HG03175 (cell line): Measurements from ENCODE around the gene CD37.

Source experiments
- ATAC-seq: cut with Tn5 transposase; IDR thresholded peaks from one replicate; pipeline ENCODE4 v1.9.1; 2021; ENCODE audit warnings: mild to moderate bottlenecking, moderate library complexity; ENCODE audit not compliant: unreplicated experiment

CD37 gene

DNA sequence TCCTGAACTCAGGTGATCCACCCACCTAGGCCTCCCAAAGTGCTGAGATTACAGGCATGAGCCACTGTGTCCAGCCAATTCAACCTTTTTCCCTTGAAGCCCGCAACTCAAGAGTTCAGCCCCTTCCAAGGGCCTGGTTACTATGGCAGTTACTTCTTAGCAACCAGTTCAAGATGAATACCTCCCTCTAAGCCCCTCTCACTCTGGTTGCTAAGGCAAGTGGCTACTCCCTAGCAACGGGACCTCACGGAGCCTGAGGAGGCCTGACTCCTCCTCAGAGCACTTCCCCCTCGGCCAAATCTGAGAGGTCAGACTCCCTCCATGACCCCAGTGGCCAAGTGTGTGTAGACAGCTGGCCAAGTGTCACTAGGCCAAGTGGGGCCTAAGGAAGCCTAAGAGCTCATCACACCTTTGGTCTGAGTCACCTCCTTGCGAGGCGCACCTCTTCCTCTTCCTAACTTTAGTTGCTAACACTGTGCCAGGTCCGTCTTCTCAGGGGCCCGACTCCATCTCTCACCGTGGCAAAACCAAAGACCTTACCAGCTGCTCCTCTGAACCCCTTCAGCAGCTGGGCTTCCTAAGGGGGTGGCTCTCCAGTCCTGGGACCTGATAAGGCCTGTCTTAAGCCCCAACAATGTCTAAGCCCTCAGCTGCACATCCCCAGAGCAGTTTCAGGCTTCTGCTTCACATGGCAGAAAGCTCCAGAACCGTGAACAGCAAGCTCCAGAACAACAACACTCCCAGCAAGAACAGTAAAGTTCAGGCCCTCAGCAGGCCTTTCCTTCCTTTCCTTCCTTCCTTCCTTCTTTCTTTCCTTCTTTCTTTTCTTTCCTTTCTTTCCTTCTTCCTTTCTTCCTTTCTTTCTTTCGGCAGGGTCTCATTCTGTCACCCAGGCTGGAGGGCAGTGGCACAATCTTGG is 9.6 kb downstream of the CD37 start:
- ATAC-seq = no peak

DNA sequence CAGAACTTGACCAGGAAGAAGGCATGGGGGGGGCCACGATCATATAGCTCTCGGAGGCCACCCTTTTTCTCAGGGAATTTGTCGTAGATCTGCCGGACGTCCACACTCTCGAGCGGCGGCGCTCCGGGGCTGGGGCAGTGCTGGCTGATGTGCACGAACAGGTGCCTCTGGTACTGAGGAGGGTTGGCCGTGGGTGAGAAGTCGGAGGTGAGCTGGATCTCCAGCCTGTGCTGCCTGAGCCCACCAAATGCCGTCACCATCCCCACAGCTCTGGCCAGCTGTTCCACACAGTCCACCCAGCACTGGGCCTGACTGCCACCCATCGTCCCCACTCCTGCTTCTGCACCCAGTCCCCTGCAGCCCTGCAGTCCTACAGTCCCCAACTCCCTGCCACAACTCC is 12.0 kb downstream of the CD37 start:
- no peak for ATAC-seq

DNA sequence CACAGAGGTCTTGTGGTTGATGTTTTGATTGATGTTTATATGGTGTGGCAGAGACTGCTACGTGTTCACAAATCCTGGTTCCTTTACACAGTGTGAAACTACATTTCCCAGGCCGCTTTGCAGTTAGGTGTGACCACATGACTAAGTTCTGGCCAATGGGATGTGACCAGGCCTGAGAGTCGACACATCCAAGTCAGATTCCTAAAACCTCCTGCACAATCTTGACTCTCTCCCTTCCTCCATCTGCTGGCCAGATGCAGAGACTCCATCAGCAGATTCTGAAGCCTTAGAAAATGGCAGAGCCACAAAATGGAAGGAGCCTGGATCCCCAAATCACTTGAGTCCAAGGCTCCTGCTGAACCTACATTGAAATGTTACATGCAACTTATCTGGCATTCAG is 12.6 kb downstream of the CD37 start:
- no peak for ATAC-seq

DNA sequence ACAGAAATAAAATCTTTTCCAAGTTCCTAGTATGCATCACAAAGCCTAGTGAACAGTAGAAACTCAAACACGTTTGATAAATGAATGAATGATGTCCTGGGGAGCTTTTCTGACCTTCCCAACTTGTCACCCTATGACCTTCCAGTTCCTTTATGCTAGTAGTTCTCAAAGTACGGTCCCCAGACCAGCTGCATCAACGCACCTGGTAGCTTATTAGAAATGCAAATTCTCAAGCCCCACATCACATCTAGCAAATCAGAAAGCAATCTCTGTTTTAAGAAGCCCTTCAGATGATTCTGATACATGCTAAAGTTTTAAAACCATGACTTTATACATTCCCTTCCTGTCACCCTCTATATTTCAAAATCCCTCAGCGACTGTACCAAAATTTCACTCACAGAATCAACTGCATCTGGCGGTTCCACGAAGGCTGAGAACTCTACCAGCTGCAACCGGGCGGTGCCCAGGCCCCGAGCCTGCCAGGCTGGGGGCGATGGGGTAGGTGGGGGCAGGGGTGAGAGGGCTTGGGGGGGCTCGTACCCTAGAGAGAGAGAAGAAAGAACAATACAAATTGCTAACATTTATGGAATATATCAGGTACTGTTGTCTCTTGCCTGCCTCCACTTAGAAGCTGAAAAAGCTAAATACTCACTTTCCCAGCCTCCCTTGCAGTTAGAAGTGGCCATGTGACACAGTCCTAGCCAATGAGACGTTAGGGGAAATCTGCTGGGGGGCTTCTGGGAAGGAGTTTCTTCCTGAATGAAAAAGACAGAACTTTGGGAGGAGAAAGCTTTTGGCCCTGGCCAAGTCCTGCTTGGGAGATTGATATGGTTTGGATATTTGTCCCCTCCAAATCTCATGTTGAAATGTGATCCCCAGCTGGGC is 13.3 kb downstream of the CD37 start:
- ATAC-seq = no peak

DNA sequence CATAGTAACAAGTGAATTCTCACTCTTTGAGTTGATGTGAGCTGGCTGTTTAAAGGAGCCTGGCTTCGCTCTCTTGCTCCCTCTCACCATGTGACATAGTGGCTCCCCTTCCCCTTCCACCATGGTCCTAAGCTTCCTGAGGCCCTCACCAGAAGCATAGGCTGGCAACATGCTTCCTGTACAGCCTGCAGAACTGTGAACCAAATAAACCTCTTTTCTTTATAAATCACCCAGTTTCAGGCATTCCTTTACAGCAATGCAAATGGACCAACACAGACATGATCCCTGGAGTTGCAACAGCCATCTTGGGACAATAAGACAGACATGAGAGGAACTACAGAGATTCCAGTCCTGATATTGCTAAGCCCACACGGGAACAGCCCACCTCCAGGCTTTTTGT is 14.4 kb downstream of the CD37 start:
- ATAC-seq = no peak

DNA sequence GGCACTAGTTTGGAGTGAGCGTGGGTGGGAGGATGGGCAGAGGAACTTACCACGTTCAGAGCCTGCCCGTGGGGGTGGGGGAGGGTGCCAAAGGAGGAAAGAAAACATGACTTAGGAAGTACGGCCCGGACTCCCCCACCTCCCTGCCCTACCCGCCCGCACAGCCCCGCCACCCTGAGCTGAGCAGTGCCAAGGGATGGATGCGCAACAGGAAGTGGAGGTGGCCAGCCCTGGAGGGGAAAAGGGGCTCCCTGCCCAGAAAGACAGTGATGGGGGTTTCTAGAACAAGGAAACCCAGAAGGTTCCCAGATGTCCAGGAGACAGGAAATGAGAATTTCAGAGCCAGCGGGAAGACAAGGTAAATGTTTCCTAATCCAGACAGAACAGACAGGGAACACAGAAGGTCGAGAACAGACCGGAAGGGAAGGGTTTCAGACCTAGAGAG is 20.7 kb downstream of the CD37 start:
- no peak for ATAC-seq

DNA sequence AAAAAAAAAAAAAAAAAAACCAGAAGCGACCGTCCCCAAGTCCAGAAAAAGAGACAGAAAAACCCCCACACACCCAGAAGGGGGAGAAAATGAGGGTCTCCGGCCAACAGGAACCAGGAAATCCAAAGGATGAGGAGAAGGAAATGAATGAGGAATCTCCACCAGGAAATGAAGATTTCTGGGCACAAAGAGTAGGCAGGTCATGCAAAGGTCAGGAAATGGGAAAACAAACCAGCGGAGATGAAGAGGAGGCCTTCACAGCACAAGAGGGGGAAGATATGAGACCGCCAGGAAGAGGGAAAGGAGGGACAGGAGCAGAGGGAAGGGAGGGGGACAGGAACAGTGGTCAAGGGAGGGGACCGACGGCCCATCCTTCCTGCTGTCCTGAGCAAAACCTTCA is 21.2 kb downstream of the CD37 start:
- no peak for ATAC-seq

DNA sequence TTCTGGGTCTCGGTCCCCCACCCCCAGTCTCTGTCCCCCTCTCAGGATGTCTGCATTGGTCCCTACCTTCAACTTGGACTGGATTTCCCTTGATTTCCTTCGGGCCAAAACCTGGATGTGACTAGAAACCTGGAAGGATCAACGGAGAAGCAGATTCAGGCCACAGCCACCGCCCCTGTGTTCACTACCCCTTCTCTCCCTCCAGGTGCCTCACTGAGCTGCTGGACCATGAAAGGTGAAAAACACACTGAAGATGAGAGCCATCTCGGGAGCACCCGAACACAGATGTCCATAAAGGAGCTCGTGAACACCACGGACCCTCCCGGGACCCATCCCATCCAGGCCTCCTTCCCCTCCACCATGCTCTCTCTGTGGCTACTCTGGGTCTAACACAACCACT is 22.0 kb downstream of the CD37 start:
- ATAC-seq = no peak

DNA sequence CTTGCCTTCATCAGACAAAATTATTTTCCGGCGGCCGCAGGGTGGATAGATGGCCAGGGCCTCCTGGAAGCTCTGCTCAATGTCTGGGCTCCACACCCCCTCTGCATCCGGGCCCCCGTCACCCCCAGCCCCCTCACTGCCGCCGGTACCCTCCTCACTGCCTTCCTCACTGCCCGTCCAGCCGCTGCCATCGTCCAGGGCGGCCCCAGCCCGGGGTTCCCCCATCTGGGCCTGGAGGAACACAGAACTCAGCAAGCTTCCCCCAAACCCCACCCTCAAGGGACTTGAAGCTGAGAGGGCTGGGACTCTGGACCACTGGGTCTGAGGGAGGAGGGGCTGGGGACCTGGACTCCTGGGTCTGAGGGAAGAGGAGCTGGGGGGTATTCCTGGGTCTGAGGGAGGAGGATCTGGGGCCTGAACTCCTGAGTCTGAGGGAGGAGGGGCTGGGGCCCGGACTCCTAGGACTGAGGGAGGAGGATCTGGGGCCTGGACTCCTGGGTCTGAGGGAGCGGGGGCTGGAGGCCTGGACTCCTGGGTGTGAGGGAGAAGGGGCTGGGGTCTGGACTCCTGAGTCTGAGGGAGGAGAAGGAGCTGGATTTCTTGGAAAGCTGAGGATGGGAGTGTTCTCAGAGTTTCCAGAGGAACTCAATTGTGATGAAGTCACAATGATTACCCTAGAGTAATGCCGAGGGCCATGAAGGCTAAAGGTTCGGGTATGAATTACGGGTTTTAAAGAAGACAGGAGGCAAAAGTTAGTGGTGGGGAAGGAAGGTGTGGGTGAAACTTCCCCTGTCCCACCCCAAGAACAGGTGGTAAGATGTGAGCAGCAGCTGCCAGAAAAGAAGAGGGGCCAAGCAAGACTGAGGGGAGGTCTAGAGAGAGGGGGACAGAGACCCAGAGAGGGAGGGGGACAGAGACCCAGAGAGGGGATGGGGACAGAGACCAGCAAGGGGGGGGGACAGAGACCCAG is 24.9 kb downstream of the CD37 start:
- ATAC-seq = no peak

DNA sequence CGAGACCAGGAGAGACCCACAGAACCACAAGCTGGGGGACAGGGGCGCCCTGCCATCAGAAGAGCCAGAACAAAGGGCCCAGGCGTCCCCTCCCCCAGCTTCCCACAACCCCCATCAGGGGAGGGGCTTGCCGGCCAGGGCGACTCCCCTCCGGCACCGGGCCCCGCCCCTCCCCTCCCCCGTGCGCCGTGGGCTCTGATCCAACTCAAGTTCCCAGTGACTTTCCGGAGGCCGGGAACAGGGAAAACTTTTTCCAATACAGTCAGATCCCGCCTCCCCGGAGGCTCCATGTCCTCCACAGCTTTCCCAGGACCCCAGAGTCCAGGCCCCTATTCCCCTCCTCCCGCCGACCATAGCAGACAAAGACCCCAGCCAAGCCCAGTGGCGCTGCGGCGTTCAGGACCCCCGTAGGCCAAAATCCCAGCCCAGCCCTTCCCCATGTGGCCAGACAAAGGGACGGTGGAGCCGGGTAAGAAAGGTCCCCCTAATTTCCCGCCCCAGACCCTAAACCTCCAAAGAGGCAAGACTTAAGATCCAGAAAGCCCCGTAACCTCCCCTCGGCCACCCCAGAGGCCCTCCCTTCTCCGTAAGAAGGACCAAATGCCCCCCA is 26.3 kb downstream of the CD37 start:
- no peak for ATAC-seq

DNA sequence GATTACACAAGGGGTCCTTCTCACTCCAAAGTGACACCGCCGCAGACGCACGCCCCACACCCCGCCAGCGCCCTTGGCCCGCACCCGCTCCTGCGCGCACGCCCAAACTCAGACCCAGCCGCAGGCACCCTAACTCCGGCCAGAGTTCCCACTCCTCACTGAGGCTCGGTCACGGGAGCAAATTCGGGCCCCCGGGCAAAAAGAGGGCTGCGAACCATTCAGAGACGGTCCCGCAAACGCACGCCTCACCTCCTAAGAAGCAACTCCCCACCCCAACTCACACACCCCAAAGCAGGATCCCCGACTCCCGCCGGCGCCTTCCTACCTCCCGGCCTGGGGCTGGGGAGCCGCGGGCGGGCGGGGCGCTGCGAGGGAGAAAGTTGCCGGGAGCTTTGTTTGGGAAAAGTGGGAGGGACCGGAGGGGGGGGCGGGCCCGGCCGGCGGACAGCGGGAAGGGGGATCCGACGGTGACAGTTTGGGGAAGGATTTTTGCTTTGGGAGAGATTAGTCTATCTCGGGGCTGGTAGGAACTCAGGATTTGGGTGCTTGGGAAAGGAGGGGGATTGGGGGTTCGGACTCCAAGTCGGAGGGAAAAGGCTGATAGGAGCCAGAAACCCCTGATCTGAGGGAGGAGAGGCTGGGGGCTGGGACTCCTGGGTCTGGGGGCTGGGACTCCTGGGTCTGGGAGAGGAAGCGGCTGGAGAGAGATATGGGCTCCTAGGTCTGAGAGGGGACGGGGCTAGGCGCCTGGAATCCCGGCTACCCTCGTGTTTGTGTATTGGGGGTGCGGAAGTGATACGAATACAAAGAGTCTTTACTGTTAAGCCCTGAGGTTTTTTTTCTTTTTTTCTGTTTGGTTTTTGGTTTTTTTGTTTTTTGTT is 27.1 kb downstream of the CD37 start, which contains the start of gene TEAD2:
TEAD2 (minus strand) TSS at position 369 of the 881 bp plus-strand sequence. CDS start 2,341 bp downstream, outside the sequence.
- ATAC-seq = no peak

DNA sequence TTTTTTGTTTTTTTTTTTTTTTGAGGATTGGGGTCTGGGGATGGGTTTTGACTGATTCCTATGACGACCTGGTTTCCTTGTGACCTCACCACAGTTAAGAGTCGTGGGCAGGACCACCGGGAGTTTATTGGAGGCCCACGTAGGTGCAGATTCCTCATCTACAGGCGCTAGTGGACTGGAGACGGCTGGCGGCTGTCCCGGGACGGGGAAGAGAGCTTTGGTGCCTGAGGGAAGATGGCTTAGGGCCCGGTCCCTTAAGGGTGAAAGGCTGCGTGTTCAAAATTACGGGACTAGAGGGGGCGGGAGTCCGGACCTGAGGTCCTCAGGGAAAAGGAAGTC is 27.7 kb downstream of the CD37 start:
- ATAC-seq = no peak

DNA sequence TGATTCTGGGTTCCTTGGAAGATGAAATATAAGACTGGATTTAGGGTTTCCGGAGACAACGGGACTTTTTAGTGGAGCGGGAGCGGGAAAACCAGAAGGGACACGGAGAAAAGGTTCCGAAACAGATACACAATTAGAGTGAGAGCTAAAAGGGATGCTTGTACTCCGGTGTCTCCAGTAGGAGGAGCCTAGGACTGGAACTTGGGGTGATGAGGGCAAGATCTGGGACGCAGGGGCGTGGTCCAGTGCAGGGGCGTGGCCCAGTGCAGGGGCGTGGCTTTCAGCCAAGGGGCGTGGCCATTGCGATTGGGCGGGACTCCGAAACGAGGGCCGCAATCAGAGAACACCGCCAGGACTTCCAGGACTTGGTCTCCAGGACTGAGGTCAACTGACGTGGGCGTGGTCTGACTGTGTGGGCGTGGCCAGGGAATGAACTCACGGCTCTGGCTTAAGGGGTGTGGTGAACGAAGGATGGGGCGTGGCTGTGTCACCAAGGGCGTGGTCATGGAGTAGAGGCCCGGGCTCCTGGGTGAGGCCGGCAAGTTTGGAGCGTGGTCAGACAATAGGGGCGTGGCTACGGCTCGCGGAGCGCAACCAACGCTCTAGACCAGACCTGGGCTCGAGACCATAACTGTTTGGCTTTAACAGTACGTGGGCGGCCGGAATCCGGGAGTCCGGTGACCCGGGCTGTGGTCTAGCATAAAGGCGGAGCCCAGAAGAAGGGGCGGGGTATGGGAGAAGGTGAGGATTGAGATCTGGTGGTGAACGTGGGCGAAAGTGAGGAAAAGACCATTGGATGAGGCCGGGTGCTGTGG is 28.3 kb downstream of the CD37 start, which contains the start of gene DKKL1:
DKKL1 (plus strand) TSS at position 610 of the 815 bp plus-strand sequence; CDS start at position 732, 122 bp downstream.
- ATAC-seq = peak; percentile 57

DNA sequence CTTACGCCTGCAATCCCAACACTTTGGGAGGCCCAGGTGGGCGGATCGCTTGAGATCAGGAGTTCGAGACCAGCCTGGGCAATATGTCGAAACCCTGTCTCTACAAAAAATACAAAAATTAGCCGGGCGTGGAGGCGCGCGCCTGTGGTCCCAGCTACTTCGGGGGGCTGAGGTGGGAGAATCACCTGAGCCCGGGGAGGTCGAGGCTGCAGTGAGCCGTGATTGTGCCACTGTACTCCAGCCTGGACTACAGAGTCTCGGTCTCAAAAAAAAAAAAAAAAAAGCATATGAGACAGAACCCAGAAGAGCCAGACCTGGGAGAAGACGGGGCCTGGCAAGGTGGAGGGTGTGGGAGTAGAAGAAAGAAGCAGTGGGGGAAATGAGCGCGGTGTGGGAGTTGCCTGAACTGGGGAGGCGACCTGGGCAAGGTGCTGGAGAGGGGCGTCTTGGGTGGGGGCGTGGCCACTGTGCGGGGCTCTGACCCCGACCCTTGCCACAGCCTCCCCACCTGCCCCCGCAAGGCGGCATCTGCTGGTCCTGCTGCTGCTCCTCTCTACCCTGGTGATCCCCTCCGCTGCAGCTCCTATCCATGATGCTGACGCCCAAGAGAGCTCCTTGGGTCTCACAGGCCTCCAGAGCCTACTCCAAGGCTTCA is 29.0 kb downstream of the CD37 start:
- no peak for ATAC-seq

DNA sequence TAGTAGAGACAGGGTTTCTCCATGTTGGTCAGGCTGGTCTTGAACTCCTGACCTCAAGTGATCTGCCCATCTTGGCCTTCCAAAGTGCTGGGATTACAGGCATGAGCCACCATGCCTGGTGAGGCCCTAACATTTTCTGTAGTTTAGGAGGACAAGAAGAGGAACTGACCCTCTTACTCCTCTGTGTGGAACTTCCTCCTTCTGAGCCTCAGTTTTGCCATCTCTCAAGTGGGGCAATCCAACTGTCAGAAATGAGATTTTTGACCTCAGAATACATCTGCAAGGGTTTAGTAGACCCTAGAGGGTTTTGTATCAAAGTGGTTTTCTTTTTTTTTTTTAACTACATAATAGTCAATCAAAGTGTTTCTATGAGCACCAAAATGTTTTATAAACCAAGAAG is 30.9 kb downstream of the CD37 start:
- ATAC-seq = no peak

DNA sequence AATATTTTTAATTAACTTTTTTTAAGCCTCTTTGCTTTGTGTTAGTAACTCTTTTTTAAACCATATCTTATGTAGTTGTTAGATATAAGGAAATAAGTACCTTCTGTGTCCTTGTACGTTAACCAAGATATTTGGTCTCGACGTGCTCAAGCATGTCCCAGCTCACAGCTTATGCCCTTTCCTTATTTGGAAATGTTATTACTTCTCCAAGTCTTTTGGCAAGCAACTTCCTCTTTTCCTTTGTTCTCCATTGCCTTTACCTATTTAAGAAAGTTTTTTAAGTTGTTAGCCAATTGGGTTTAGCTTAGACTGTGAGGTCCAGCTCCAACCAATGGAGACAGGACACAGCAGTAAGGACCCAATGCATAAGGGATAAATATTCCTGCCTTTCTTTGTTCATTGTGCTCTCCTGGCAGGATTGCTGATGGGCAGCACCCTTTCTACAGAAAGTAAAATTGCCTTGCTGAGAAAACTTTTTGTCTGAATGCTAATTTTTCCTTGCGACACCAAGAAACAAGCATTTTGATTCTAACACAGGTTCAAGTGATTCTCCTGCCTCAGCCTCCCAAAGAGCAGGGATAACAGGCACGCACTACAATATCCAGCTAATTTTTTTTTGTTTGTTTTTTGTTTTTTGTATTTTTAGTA is 33.6 kb downstream of the CD37 start:
- ATAC-seq = no peak

DNA sequence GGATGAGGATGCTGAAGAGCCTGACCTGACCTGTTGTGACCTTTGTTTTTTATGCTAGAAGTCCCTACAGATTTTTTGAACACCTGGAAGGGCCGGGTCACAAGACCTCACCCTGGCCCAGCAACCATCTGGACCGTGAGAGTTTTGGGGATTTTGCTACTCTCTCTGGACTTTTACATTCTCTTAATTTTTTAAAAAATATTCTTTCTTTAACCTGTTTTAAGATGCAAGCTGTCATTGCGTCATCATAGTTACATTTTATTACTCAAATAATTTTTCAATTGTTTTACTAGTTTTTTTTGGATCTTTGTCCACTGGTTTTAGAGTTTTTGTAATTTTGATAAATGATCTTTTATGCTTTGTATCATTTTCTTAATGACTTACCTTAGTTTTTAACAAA is 36.0 kb downstream of the CD37 start:
- ATAC-seq = no peak
